GM18517 (cell line): ENCODE data around the gene VPS37D.

Experiments
- ATAC-seq: cut with Tn5 transposase; IDR thresholded peaks from one replicate; pipeline ENCODE4 v1.9.1; 2021; ENCODE audit warnings: mild to moderate bottlenecking, moderate library complexity; ENCODE audit not compliant: unreplicated experiment

The VPS37D gene

GRCh38 chr7:73679709-73680108 is 12.1 kb downstream of the VPS37D start:
- no peak for ATAC-seq

- no peak for ATAC-seq
Observed at GRCh38 chr7:73680501-73680900, 12.9 kb downstream of the VPS37D start.

- no peak for ATAC-seq
Observed at GRCh38 chr7:73681031-73681430, 13.4 kb downstream of the VPS37D start.

- peak; percentile 8 for ATAC-seq
Observed at GRCh38 chr7:73682745-73683055, 15.1 kb downstream of the VPS37D start.

- ATAC-seq = peak; percentile 88
Observed at GRCh38 chr7:73683056-73683787, 15.6 kb downstream of the VPS37D start, which contains the start of the genes BUD23 and DNAJC30. Gene BUD23 (plus strand): TSS chr7:73683597. CDS start chr7:73683626, 29 bp downstream. Gene DNAJC30 (minus strand): TSS chr7:73683453. CDS start chr7:73683423, 30 bp downstream.

GRCh38 chr7:73683788-73684693 is 16.4 kb downstream of the VPS37D start:
- peak; percentile 19 for ATAC-seq

- no peak for ATAC-seq
Observed at GRCh38 chr7:73685311-73685710, 17.7 kb downstream of the VPS37D start.

- ATAC-seq = no peak
Observed at GRCh38 chr7:73688288-73688687, 20.7 kb downstream of the VPS37D start.

GRCh38 chr7:73690646-73691045 is 23.0 kb downstream of the VPS37D start:
- no peak for ATAC-seq

- no peak for ATAC-seq
Observed at GRCh38 chr7:73696372-73696771, 28.7 kb downstream of the VPS37D start.

- ATAC-seq = no peak
Observed at GRCh38 chr7:73698410-73698809, 30.8 kb downstream of the VPS37D start.

GRCh38 chr7:73699370-73700068 is 31.9 kb downstream of the VPS37D start:
- no peak for ATAC-seq

- ATAC-seq = no peak
Observed at GRCh38 chr7:73700069-73700423, 32.4 kb downstream of the VPS37D start.

GRCh38 chr7:73700581-73701134 is 33.0 kb downstream of the VPS37D start:
- no peak for ATAC-seq

- no peak for ATAC-seq
Observed at GRCh38 chr7:73701357-73701995, 33.8 kb downstream of the VPS37D start.

GRCh38 chr7:73702226-73702625 is 34.6 kb downstream of the VPS37D start:
- ATAC-seq = no peak

GRCh38 chr7:73702665-73703064 is 35.0 kb downstream of the VPS37D start:
- ATAC-seq = no peak

GRCh38 chr7:73703225-73703624 is 35.6 kb downstream of the VPS37D start:
- ATAC-seq = no peak

- no peak for ATAC-seq
Observed at GRCh38 chr7:73703757-73704639, 36.4 kb downstream of the VPS37D start.
